ENCODE results near the gene AKAP12.

DNA sequence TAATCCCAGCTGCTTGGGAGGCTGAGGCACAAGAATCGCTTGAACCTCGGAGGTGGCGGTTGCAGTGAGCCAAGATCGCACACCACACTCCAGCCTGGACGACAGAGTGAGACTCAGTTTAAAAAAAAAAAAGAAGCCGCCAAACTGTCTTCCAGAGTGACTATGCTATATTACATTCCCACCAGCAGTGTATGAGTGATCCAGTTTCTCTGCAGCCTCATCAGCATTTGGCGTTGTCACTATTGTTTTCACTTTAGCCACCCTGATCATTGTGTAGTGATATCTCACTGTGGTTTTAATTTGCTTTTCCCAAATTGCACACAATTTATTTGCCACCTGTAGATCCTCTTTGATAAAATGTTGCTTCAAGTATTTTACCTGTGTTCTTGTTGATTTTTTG lies 6.0 kb upstream of the AKAP12 start:
- TF ChIP-seq, protein P1, sequence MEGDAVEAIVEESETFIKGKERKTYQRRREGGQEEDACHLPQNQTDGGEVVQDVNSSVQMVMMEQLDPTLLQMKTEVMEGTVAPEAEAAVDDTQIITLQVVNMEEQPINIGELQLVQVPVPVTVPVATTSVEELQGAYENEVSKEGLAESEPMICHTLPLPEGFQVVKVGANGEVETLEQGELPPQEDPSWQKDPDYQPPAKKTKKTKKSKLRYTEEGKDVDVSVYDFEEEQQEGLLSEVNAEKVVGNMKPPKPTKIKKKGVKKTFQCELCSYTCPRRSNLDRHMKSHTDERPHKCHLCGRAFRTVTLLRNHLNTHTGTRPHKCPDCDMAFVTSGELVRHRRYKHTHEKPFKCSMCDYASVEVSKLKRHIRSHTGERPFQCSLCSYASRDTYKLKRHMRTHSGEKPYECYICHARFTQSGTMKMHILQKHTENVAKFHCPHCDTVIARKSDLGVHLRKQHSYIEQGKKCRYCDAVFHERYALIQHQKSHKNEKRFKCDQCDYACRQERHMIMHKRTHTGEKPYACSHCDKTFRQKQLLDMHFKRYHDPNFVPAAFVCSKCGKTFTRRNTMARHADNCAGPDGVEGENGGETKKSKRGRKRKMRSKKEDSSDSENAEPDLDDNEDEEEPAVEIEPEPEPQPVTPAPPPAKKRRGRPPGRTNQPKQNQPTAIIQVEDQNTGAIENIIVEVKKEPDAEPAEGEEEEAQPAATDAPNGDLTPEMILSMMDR (conservative IDR thresholded peaks at IDR 0.05; ENCODE audit: low read depth in 2 of 2): no peak
- TF ChIP-seq EZH2phosphoT487 (IDR thresholded peaks at IDR 0.05; ENCODE audit: unreplicated experiment) (no peak), POLR2AphosphoS5 (IDR thresholded peaks at IDR 0.05; ENCODE audit: low read depth) (no peak), EZH2 (IDR thresholded peaks at IDR 0.05; ENCODE audit: low read depth, unreplicated experiment) (no peak), CREB1 (CRISPR knock-in tag; IDR thresholded peaks at IDR 0.05; ENCODE audit: low read depth) (no peak), NANOG (IDR thresholded peaks at IDR 0.05; ENCODE audit: borderline replicate concordance) (no peak), JUNB (IDR thresholded peaks at IDR 0.05; ENCODE audit: unreplicated experiment) (no peak), ZNF331 (CRISPR knock-in tag; IDR thresholded peaks at IDR 0.05; ENCODE audit: low read depth) (no peak)
- TF ChIP-seq, protein P2, sequence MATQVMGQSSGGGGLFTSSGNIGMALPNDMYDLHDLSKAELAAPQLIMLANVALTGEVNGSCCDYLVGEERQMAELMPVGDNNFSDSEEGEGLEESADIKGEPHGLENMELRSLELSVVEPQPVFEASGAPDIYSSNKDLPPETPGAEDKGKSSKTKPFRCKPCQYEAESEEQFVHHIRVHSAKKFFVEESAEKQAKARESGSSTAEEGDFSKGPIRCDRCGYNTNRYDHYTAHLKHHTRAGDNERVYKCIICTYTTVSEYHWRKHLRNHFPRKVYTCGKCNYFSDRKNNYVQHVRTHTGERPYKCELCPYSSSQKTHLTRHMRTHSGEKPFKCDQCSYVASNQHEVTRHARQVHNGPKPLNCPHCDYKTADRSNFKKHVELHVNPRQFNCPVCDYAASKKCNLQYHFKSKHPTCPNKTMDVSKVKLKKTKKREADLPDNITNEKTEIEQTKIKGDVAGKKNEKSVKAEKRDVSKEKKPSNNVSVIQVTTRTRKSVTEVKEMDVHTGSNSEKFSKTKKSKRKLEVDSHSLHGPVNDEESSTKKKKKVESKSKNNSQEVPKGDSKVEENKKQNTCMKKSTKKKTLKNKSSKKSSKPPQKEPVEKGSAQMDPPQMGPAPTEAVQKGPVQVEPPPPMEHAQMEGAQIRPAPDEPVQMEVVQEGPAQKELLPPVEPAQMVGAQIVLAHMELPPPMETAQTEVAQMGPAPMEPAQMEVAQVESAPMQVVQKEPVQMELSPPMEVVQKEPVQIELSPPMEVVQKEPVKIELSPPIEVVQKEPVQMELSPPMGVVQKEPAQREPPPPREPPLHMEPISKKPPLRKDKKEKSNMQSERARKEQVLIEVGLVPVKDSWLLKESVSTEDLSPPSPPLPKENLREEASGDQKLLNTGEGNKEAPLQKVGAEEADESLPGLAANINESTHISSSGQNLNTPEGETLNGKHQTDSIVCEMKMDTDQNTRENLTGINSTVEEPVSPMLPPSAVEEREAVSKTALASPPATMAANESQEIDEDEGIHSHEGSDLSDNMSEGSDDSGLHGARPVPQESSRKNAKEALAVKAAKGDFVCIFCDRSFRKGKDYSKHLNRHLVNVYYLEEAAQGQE (IDR thresholded peaks at IDR 0.05; ENCODE audit: unreplicated experiment): no peak
- TF ChIP-seq, protein P3, sequence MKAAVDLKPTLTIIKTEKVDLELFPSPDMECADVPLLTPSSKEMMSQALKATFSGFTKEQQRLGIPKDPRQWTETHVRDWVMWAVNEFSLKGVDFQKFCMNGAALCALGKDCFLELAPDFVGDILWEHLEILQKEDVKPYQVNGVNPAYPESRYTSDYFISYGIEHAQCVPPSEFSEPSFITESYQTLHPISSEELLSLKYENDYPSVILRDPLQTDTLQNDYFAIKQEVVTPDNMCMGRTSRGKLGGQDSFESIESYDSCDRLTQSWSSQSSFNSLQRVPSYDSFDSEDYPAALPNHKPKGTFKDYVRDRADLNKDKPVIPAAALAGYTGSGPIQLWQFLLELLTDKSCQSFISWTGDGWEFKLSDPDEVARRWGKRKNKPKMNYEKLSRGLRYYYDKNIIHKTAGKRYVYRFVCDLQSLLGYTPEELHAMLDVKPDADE (IDR thresholded peaks at IDR 0.05): no peak

Data from GM23338 (cell line).